Sigmoid colon (tissue), 3 donors: ENCODE data around the gene TXN.

Experiments
- POLR2A ChIP-seq, 2 donors: fragments of 450-650 bp; IDR thresholded peaks; one replicate each; pipeline ENCODE4 v1.6.1; 2016; ENCODE audit warnings: antibody characterized with exemption in 2 of 2, mild to moderate bottlenecking in 2 of 2, moderate library complexity in 2 of 2
- TF ChIP-seq, protein P1 (sequence below), 4 experiments: fragments of 450-650 bp in 3 of 4; fragments of 200-600 bp in 1 of 4; IDR thresholded peaks; one replicate each; pipeline ENCODE4 v1.5.1; 2016 to 2019; ENCODE audit warnings: antibody characterized with exemption in 4 of 4, mild to moderate bottlenecking in 3 of 4, moderate library complexity in 2 of 4

DNA sequence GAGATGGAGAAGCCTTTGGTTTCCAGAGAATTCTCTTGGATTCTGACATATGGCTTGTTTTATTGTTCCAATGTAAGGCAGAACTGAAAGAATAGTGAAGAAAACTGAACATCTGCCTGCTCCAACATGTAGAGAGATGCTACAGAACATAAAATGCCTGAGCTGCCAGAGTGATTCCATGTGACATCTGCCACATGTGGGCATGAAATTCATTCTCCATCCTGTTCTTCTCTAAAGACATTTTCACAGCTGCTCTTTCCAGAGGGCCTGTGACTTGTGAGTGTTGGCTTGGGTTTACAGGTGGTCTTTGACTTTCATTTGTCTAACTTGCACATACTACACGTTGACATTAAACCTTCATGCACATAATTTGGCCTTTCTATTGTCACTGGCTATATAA is 33.7 kb upstream of the TXN start:
- TF ChIP-seq, protein P1, sequence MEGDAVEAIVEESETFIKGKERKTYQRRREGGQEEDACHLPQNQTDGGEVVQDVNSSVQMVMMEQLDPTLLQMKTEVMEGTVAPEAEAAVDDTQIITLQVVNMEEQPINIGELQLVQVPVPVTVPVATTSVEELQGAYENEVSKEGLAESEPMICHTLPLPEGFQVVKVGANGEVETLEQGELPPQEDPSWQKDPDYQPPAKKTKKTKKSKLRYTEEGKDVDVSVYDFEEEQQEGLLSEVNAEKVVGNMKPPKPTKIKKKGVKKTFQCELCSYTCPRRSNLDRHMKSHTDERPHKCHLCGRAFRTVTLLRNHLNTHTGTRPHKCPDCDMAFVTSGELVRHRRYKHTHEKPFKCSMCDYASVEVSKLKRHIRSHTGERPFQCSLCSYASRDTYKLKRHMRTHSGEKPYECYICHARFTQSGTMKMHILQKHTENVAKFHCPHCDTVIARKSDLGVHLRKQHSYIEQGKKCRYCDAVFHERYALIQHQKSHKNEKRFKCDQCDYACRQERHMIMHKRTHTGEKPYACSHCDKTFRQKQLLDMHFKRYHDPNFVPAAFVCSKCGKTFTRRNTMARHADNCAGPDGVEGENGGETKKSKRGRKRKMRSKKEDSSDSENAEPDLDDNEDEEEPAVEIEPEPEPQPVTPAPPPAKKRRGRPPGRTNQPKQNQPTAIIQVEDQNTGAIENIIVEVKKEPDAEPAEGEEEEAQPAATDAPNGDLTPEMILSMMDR (IDR thresholded peaks at IDR 0.05), result no peak
- TF ChIP-seq POLR2A (IDR thresholded peaks at IDR 0.05), result no peak
